Metanephros (tissue), 2 donors: ENCODE measurements around the gene HSH2D. TPM values are rescaled to one million over a fixed set of nuclear protein-coding genes. Genes with fewer than 3 reads are reported as not detected.

ENCODE experiments used
- small RNA-seq: library from RNA; depleted of rRNA; stranded (forward); fragments of <200 nt; gene quantifications from one replicate; pipeline ENCODE3, GENCODE V24; 2014; ENCODE audit warnings: low replicate concordance
- total RNA-seq: library from RNA; depleted of rRNA; stranded (reverse); fragments of >200 nt; gene quantifications from one replicate; pipeline ENCODE4 v1.2.3, GENCODE V29; 2014

HSH2D gene
- 2.6 TPM for total RNA-seq

GRCh38 chr19:16143399-16144215 lies at the start of gene HSH2D:
Gene HSH2D, plus strand, starts transcription at chr19:16143685. Its CDS starts 5,066 bp downstream, at chr19:16148751.

GRCh38 chr19:16111160-16111908 lies 32.2 kb upstream of the HSH2D start, which contains the start of gene RAB8A:
Gene RAB8A, plus strand, starts transcription at chr19:16111889. Its CDS starts 13 bp downstream, at chr19:16111902.

GRCh38 chr19:16185123-16185767 lies 41.8 kb downstream of the HSH2D start, which contains the start of gene FAM32A:
Gene FAM32A, plus strand, starts transcription at chr19:16185410. Its CDS starts 33 bp downstream, at chr19:16185443.

GRCh38 chr19:16197622-16198369 lies 54.3 kb downstream of the HSH2D start, which contains the start of gene AP1M1:
Gene AP1M1, plus strand, starts transcription at chr19:16197911. Its CDS starts 116 bp downstream, at chr19:16198027.

Small RNAs within 50 kb of the gene (small RNA-seq; reads per million reads assigned to genes)
- not detected for gene RF00017

Other genes starting within 250 kb of the HSH2D start
- not detected for gene CYP4F2, start 245.6 kb upstream of the HSH2D start, total RNA-seq
- gene CYP4F11, start 209.2 kb upstream of the HSH2D start, total RNA-seq, result not detected
- not detected for gene OR10H4, start 194.7 kb upstream of the HSH2D start, total RNA-seq
- gene TPM4, start 67.2 kb upstream of the HSH2D start, total RNA-seq, result 341 TPM
- gene RAB8A, start 31.8 kb upstream of the HSH2D start, total RNA-seq, result 59.8 TPM
- not detected for gene CIB3, start 29.8 kb downstream of the HSH2D start, total RNA-seq
- 65.9 TPM for gene FAM32A, start 41.7 kb downstream of the HSH2D start, total RNA-seq
- gene AP1M1, start 54.2 kb downstream of the HSH2D start, total RNA-seq, result 49.7 TPM
- 54.6 TPM for gene KLF2, start 181.1 kb downstream of the HSH2D start, total RNA-seq